Spinal cord (tissue), 10 donors: ENCODE results near the gene CLEC5A. TPM values are rescaled to one million over a fixed set of nuclear protein-coding genes. Genes with fewer than 3 reads are reported as not detected.

ENCODE experiments used
- DNase-seq, 6 donors: peaks; one replicate each; pipeline versions ENCODE4 v3.0.0 to v3.0.0-alpha.2; 2013 to 2015; ENCODE audit warnings: low spot score in 6 of 6, low read depth in 4 of 6
- H3K27ac ChIP-seq: one replicate; pipeline ENCODE4 v1.5.1; 2013; ENCODE audit warnings: low read depth, low read length, control low read depth
- H3K27me3 ChIP-seq: one replicate; pipeline ENCODE4 v1.6.1; 2013; ENCODE audit warnings: low read length; ENCODE audit not compliant: control insufficient read depth, insufficient read depth
- H3K36me3 ChIP-seq: one replicate; pipeline ENCODE4 v1.6.1; 2013; ENCODE audit warnings: low read length; ENCODE audit not compliant: control insufficient read depth, insufficient read depth
- H3K4me1 ChIP-seq: one replicate; pipeline ENCODE4 v1.6.1; 2013; ENCODE audit warnings: low read length; ENCODE audit not compliant: control insufficient read depth, insufficient read depth
- H3K4me3 ChIP-seq: one replicate; pipeline ENCODE4 v1.5.1; 2013; ENCODE audit warnings: low read depth, low read length, control low read depth
- H3K9me3 ChIP-seq: one replicate; pipeline ENCODE4 v1.6.1; 2013; ENCODE audit warnings: low read length; ENCODE audit not compliant: control insufficient read depth, insufficient read depth
- WGBS: methylation state at CpG from one replicate; pipeline ENCODE4 v1.1.5; 2013; ENCODE audit warnings: missing lambda C conversion rate; ENCODE audit not compliant: insufficient coverage; 5-methylcytosine and 5-hydroxymethylcytosine counted together
- polyA plus RNA-seq, 2 donors: library from polyadenylated mRNA; unstranded; fragments of 120-200 nt; gene quantifications; one replicate each; pipeline ENCODE4 v1.2.1, GENCODE V29; 2013; ENCODE audit not compliant: insufficient read length in 2 of 2
- total RNA-seq, 2 donors: library from RNA; depleted of rRNA in 1 of 2; stranded (reverse); fragments of 120-200 nt in 1 of 2; fragments of >200 nt in 1 of 2; gene quantifications; one replicate each; pipeline versions ENCODE4 v1.2.3 to v1.2.4, GENCODE V29; 2013 to 2014
- donor health status: healthy.

Gene CLEC5A
- total and polyA plus RNA-seq, 4 donors = 0.05 to 2.1 (median 0.17) TPM; not detected in 1

DNA sequence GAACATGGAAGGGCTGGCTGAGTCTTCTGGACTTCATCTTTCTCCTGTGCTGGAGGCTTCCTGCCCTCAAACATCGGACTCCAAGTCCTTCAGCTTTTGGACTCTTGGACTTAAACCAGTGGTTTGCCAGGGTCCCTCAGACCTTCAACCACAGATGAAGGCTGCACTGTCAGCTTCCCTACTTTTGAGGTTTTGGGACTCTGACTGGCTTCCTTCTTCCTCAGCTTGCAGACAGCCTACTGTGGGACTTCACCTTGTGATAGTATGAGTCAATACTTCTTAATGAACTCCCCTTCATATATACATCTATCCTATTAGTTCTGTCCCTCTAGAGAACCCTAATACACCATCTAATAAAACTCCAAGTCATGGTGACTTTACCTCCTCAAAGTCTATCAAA lies 4.0 kb upstream of the CLEC5A start:
- no peaks in the 10 kb centered on the region for H3K27me3 ChIP-seq
- no peaks in the 10 kb centered on the region for H3K36me3 ChIP-seq
- no peaks in the 10 kb centered on the region for H3K4me1 ChIP-seq
- no peaks in the 10 kb centered on the region for H3K9me3 ChIP-seq
- no peak overlapping the region for H3K27ac ChIP-seq
- no peak for DNase-seq
- WGBS = 93% methylated on average over 1 of the region's 1 CpG
- H3K4me3 ChIP-seq = no peak overlapping the region

DNA sequence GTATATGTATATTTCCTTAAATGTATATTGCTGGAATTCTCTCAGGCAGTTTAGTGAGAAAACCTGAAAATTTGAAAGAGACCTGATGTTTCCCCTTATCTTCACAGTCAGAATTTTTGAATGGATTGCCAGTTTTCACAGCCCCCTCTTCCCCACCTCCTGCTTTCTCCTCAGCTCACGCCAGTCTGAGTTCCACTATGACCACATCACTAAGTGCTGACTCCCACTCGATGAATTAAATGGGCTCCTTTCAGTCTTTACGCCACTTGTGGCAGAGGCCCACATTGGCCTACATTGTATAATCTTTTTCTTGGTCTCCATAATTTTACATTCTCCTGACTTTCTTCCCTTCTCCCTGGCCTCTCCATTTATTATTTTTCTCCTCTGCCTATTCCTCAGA lies 3.1 kb upstream of the CLEC5A start:
- no peak overlapping the region for H3K27ac ChIP-seq
- H3K36me3 ChIP-seq = no peaks in the 10 kb centered on the region
- no peaks in the 10 kb centered on the region for H3K27me3 ChIP-seq
- DNase-seq = no peak
- WGBS = 88% methylated on average over 3 of the region's 3 CpGs
- no peaks in the 10 kb centered on the region for H3K4me1 ChIP-seq
- H3K4me3 ChIP-seq = no peak overlapping the region
- H3K9me3 ChIP-seq = no peaks in the 10 kb centered on the region

GRCh38 chr7:141949451-141949850 lies 2.7 kb upstream of the CLEC5A start:
- no peaks in the 10 kb centered on the region for H3K4me1 ChIP-seq

DNA sequence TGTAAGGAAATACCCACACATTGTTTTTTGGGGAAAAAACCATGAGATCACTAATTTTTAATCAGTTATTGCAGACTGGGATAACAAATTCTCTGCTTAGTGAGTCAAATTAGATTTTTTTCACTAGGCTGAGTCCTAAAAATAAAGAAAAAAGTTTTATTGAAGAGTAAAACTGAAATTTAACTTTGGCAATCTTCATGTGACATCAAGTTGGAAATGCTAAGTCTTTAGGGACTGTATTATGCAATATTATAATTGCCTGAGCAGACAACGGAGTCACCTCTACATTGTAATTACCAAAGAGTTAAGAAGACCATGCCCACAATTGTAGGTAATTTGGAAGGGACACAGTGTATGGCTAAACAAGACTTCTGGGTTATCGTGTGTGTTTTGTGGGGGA lies 2.2 kb upstream of the CLEC5A start:
- Histone ChIP-seq H3K9me3 (no peaks in the 10 kb centered on the region), H3K4me3 (no peak overlapping the region), H3K27ac (no peak overlapping the region), H3K4me1 (no peaks in the 10 kb centered on the region), H3K36me3 (no peaks in the 10 kb centered on the region), H3K27me3 (no peaks in the 10 kb centered on the region)
- no peak for DNase-seq
- WGBS = 100% methylated on average over 1 of the region's 2 CpGs

More at GRCh38 chr7:141949451-141949850, 2.7 kb upstream of the CLEC5A start:
- no peaks in the 10 kb centered on the region for H3K36me3 ChIP-seq
- no peak for DNase-seq
- no CpG with 5 or more reads among the region's 2 CpGs for WGBS
- H3K27ac ChIP-seq = no peak overlapping the region
- no peak overlapping the region for H3K4me3 ChIP-seq
- no peaks in the 10 kb centered on the region for H3K9me3 ChIP-seq
- no peaks in the 10 kb centered on the region for H3K27me3 ChIP-seq

GRCh38 chr7:141945356-141945755 lies 1.4 kb downstream of the CLEC5A start:
- WGBS = no CpG with 5 or more reads among the region's 3 CpGs
- Histone ChIP-seq H3K9me3 (peaks cover 3% of the 10 kb centered on the region), H3K27ac (no peak overlapping the region), H3K4me1 (no peaks in the 10 kb centered on the region), H3K36me3 (no peaks in the 10 kb centered on the region), H3K4me3 (no peak overlapping the region), H3K27me3 (no peaks in the 10 kb centered on the region)
- no peak for DNase-seq

DNA sequence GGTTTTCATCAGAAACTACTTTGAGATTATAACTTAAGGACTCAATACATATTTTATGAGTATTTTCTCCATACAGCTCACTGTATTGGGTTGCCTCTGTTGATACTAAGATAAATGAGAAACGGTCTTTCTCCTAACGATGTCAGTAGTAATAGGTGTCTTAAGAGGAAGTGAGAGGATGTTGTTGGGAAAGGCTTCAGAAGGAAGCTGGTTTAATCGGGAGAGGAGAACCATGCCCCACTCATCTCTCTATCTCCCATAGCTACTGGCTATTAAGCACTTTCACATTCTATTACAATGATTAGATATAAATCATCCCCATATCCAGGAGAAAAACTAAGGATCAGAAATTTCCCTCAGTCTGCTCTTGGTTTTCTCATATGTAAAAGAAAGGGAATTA lies 2.0 kb downstream of the CLEC5A start:
- H3K36me3 ChIP-seq = no peaks in the 10 kb centered on the region
- no CpG with 5 or more reads among the region's 3 CpGs for WGBS
- no peaks in the 10 kb centered on the region for H3K27me3 ChIP-seq
- no peak overlapping the region for H3K4me3 ChIP-seq
- H3K9me3 ChIP-seq = peaks cover 3% of the 10 kb centered on the region
- no peak for DNase-seq
- no peaks in the 10 kb centered on the region for H3K4me1 ChIP-seq
- no peak overlapping the region for H3K27ac ChIP-seq

GRCh38 chr7:141943846-141944245 lies 2.9 kb downstream of the CLEC5A start:
- Histone ChIP-seq H3K27ac (no peak overlapping the region), H3K27me3 (no peaks in the 10 kb centered on the region), H3K4me1 (no peaks in the 10 kb centered on the region), H3K9me3 (peaks cover 3% of the 10 kb centered on the region), H3K36me3 (no peaks in the 10 kb centered on the region), H3K4me3 (no peak overlapping the region)
- WGBS = no CpG with 5 or more reads among the region's 1 CpG
- DNase-seq = no peak

DNA sequence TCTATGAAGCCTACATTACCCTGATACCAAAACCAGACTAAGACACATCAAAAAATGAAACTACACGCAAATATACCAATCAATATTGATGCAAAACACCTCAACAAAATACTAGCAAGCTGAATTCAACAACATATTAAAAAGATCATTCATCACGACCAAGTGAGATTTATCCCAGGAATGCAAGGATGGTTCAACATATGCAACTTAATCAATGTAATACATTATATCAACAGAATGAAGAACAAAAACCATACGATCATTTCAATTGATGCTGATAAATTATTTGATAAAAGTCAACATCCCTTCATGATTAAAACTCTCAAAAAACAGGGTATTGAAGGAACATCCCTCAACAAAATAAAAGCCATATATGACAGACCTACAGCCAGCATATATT lies 5.7 kb downstream of the CLEC5A start:
- Histone ChIP-seq H3K4me1 (no peaks in the 10 kb centered on the region), H3K4me3 (no peak overlapping the region), H3K27me3 (no peaks in the 10 kb centered on the region), H3K27ac (no peak overlapping the region), H3K9me3 (peaks cover 3% of the 10 kb centered on the region), H3K36me3 (no peaks in the 10 kb centered on the region)
- no peak for DNase-seq
- no CpG with 5 or more reads among the region's 3 CpGs for WGBS

DNA sequence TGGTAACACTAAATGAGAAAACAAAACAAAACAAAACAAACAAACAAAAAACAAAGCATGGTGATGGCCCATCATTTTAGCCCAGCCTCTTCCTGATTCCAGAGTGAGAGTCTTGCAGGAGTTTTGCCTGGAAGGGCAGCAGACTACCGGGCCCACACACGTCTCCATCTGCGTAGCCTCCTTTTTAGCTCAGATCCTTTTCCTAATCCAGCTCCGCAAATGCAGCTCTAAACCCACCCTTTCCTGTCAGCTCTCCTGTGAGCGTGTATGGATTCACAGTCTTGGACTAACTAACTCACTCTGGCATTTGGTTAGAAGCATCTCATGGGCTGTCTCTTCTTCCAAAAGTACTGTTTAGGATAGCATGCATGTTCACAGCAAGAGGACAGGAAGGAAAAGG lies 16.6 kb downstream of the CLEC5A start:
- 82% methylated on average over 5 of the region's 5 CpGs for WGBS
- H3K4me3 ChIP-seq = no peak overlapping the region
- no peaks in the 10 kb centered on the region for H3K4me1 ChIP-seq
- no peaks in the 10 kb centered on the region for H3K9me3 ChIP-seq
- no peaks in the 10 kb centered on the region for H3K27me3 ChIP-seq
- H3K36me3 ChIP-seq = no peaks in the 10 kb centered on the region
- no peak overlapping the region for H3K27ac ChIP-seq
- no peak for DNase-seq

- H3K27ac ChIP-seq = no peak overlapping the region
- DNase-seq = no peak
- no CpG with 5 or more reads among the region's 3 CpGs for WGBS
- H3K9me3 ChIP-seq = no peaks in the 10 kb centered on the region
- no peaks in the 10 kb centered on the region for H3K36me3 ChIP-seq
- H3K4me3 ChIP-seq = no peak overlapping the region
- H3K27me3 ChIP-seq = no peaks in the 10 kb centered on the region
- no peaks in the 10 kb centered on the region for H3K4me1 ChIP-seq
These were observed 18.0 kb downstream of the CLEC5A start for GRCh38 chr7:141928845-141929195.
